Testis (tissue), 2 donors: ENCODE results near the gene PIEZO2.

Experiments used
- POLR2A ChIP-seq: fragments of 450-650 bp; IDR thresholded peaks from one replicate; pipeline ENCODE4 v1.6.1; 2017; ENCODE audit warnings: antibody characterized with exemption, mild to moderate bottlenecking, moderate library complexity
- TF ChIP-seq, protein P1 (sequence below), 3 experiments: fragments of 450-650 bp in 2 of 3; fragments of 200-600 bp in 1 of 3; sonication (generic) in 1 of 3; IDR thresholded peaks; one replicate each; pipeline ENCODE4 v1.5.1; 2016 to 2019; ENCODE audit warnings: antibody characterized with exemption in 3 of 3, mild to moderate bottlenecking in 2 of 3, moderate library complexity in 1 of 3

DNA sequence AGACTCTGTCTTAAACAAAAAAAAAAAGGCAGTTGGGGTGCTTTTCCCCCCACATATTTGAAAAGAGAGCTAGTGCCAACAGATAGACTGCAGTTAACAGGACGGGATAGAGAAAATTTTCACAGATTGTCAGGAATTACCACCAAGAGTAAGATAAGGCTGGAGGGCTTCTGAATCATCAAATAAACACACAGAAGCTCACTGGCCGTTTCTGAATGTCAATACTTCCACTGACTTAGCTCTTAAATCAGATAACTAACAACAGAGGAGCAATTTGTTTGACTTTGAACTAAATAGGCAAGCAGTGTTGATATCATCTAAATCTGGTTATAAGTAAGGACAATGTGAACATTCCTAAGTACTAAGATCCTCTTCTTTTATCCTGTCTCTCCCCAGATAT lies 34.7 kb downstream of the PIEZO2 start:
- TF ChIP-seq, protein P1, sequence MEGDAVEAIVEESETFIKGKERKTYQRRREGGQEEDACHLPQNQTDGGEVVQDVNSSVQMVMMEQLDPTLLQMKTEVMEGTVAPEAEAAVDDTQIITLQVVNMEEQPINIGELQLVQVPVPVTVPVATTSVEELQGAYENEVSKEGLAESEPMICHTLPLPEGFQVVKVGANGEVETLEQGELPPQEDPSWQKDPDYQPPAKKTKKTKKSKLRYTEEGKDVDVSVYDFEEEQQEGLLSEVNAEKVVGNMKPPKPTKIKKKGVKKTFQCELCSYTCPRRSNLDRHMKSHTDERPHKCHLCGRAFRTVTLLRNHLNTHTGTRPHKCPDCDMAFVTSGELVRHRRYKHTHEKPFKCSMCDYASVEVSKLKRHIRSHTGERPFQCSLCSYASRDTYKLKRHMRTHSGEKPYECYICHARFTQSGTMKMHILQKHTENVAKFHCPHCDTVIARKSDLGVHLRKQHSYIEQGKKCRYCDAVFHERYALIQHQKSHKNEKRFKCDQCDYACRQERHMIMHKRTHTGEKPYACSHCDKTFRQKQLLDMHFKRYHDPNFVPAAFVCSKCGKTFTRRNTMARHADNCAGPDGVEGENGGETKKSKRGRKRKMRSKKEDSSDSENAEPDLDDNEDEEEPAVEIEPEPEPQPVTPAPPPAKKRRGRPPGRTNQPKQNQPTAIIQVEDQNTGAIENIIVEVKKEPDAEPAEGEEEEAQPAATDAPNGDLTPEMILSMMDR (IDR thresholded peaks at IDR 0.05): no peak
- TF ChIP-seq POLR2A: no peak
